Measurements from ENCODE around the gene HMOX1.

HMOX1 gene

DNA sequence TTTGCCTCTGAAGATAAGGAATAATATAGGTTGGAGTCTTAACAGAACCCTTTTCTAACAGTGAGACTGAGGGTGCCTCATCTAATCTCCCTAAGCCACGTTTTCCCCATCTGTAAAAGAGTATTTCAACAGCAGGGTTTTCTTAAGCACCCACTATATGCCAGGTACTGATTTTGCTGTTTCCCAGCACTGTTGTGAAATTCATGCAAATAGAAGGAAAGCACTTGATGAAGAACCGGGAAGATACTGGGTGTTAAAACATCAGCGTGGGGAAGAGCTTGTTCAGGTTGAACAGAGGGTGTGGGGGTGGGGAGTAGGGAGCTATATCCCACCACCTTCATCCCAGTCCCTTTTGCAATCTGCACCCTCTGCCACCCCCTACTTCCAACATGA lies 2.8 kb downstream of the HMOX1 start:
- no peak overlapping the region for H3K9ac ChIP-seq
- no peaks in the 10 kb centered on the region for H3K9me3 ChIP-seq (ENCODE audit: control insufficient read depth, low read length)
- TF ChIP-seq, protein P1, sequence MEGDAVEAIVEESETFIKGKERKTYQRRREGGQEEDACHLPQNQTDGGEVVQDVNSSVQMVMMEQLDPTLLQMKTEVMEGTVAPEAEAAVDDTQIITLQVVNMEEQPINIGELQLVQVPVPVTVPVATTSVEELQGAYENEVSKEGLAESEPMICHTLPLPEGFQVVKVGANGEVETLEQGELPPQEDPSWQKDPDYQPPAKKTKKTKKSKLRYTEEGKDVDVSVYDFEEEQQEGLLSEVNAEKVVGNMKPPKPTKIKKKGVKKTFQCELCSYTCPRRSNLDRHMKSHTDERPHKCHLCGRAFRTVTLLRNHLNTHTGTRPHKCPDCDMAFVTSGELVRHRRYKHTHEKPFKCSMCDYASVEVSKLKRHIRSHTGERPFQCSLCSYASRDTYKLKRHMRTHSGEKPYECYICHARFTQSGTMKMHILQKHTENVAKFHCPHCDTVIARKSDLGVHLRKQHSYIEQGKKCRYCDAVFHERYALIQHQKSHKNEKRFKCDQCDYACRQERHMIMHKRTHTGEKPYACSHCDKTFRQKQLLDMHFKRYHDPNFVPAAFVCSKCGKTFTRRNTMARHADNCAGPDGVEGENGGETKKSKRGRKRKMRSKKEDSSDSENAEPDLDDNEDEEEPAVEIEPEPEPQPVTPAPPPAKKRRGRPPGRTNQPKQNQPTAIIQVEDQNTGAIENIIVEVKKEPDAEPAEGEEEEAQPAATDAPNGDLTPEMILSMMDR (IDR thresholded peaks at IDR 0.05), result no peak
- H3K4me1 ChIP-seq, result peaks cover 3% of the 10 kb centered on the region
- H3K79me2 ChIP-seq, result no peaks in the 10 kb centered on the region
- no peaks in the 10 kb centered on the region for H3K27me3 ChIP-seq (ENCODE audit: control insufficient read depth, insufficient read depth, low read length)
- no peak overlapping the region for H3K27ac ChIP-seq
- H3K4me2 ChIP-seq (ENCODE audit: low read length), result no peak overlapping the region
- H2AFZ ChIP-seq, result no peak overlapping the region
- H3K4me3 ChIP-seq (ENCODE audit: low read depth, low read length), result no peak overlapping the region
- H3K36me3 ChIP-seq (ENCODE audit: control insufficient read depth, insufficient read depth, low read length), result no peaks in the 10 kb centered on the region

DNA sequence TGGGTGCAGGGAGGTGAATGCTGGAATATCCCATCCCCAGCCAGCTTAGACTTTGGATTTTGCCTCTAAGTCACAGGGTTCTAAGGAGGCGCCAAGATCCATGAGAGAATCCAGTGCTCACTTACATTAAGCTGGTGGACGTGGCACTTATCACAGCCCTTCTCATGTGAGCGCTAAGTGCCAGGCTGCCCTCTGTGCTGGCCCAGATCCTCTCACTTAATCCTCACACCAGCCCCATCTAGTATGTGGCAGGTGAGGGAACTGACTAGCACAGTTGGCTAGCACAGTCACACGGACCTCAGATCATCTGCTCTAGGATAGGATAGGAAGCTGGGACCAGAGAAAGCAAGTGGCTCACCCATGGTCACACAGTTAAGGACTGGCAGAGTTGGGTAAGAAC lies 3.6 kb downstream of the HMOX1 start:
- H3K4me1 ChIP-seq, result peaks cover 3% of the 10 kb centered on the region
- no peak overlapping the region for H3K27ac ChIP-seq
- no peak overlapping the region for H3K4me2 ChIP-seq (ENCODE audit: low read length)
- no peaks in the 10 kb centered on the region for H3K9me3 ChIP-seq (ENCODE audit: control insufficient read depth, low read length)
- no peak overlapping the region for H3K4me3 ChIP-seq (ENCODE audit: low read depth, low read length)
- no peaks in the 10 kb centered on the region for H3K36me3 ChIP-seq (ENCODE audit: control insufficient read depth, insufficient read depth, low read length)
- no peak overlapping the region for H3K9ac ChIP-seq
- no peaks in the 10 kb centered on the region for H3K27me3 ChIP-seq (ENCODE audit: control insufficient read depth, insufficient read depth, low read length)
- H3K79me2 ChIP-seq, result no peaks in the 10 kb centered on the region
- TF ChIP-seq, protein P1 (IDR thresholded peaks at IDR 0.05), result no peak
- no peak overlapping the region for H2AFZ ChIP-seq

DNA sequence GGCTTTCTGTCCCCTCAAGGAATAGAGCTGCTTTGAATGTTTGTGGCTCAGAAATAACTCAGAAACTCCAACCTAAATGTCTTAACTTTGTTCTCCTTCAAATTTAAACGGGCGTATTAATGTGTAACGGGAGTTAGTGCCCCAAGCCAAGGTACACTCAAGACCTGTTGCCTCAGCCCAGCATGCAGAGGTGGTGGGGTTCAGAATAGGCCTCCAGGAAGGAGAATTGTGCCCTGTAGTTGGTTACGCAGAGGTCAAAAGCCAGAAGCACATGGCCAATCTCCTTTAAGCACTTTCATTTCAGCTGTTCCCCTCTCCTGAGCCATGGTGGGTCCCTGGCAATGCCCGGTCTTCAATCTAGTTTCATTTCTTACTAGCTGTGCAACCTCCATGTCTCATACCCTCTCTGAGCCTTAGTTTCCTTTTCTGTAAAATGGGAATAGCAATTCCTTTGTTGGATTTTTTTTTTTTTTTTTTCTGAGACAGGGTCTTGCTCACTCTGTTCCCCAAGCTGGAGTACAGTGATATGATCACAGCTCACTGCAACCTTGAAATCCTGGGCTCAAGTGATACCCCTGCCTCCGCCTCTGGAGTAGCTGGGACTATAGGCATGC lies 4.2 kb downstream of the HMOX1 start:
- Histone ChIP-seq H3K4me1 (peaks cover 3% of the 10 kb centered on the region), H2AFZ (no peak overlapping the region), H3K4me3 (ENCODE audit: low read depth, low read length) (no peak overlapping the region), H3K9me3 (ENCODE audit: control insufficient read depth, low read length) (no peaks in the 10 kb centered on the region), H3K4me2 (ENCODE audit: low read length) (no peak overlapping the region), H3K27ac (no peak overlapping the region), H3K9ac (no peak overlapping the region), H3K27me3 (ENCODE audit: control insufficient read depth, insufficient read depth, low read length) (no peaks in the 10 kb centered on the region), H3K36me3 (ENCODE audit: control insufficient read depth, insufficient read depth, low read length) (no peaks in the 10 kb centered on the region), H3K79me2 (no peaks in the 10 kb centered on the region)
- TF ChIP-seq, protein P1 (IDR thresholded peaks at IDR 0.05), result no peak

DNA sequence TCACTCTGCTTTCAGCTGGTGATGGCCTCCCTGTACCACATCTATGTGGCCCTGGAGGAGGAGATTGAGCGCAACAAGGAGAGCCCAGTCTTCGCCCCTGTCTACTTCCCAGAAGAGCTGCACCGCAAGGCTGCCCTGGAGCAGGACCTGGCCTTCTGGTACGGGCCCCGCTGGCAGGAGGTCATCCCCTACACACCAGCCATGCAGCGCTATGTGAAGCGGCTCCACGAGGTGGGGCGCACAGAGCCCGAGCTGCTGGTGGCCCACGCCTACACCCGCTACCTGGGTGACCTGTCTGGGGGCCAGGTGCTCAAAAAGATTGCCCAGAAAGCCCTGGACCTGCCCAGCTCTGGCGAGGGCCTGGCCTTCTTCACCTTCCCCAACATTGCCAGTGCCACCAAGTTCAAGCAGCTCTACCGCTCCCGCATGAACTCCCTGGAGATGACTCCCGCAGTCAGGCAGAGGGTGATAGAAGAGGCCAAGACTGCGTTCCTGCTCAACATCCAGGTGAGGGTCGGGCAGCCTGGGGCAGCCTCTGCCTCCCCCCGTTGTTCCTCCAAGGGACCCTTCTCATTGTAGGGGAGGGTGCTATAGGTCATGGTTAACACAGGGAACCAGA lies 5.9 kb downstream of the HMOX1 start:
- no peak overlapping the region for H3K27ac ChIP-seq
- no peaks in the 10 kb centered on the region for H3K4me1 ChIP-seq
- H3K79me2 ChIP-seq, result no peaks in the 10 kb centered on the region
- no peak overlapping the region for H3K4me3 ChIP-seq (ENCODE audit: low read depth, low read length)
- TF ChIP-seq, protein P1 (IDR thresholded peaks at IDR 0.05), result no peak
- H3K27me3 ChIP-seq (ENCODE audit: control insufficient read depth, insufficient read depth, low read length), result no peaks in the 10 kb centered on the region
- H3K4me2 ChIP-seq (ENCODE audit: low read length), result no peak overlapping the region
- H2AFZ ChIP-seq, result no peak overlapping the region
- H3K36me3 ChIP-seq (ENCODE audit: control insufficient read depth, insufficient read depth, low read length), result no peaks in the 10 kb centered on the region
- H3K9me3 ChIP-seq (ENCODE audit: control insufficient read depth, low read length), result no peaks in the 10 kb centered on the region
- H3K9ac ChIP-seq, result no peak overlapping the region

DNA sequence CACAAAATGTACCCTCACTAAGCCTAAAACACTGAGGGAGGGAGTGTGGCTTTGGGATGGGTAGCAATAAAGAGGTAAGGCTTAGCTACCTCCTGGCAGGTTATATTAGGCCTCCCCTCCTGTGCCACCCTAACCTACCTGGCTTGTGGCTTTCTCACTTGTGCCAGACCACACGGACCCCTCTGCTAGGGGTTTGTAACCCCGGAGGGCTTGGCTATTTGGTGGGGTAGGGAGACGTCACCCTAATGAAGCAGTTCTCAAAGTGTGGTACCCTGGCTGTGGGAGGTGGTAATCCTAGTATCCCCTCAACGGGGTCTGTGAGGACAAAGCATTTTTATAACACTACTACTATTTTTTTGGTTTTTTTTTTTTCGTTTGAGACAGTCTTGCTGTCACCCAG lies 10.0 kb downstream of the HMOX1 start:
- H3K79me2 ChIP-seq, result no peaks in the 10 kb centered on the region
- no peak overlapping the region for H2AFZ ChIP-seq
- H3K4me2 ChIP-seq (ENCODE audit: low read length), result no peak overlapping the region
- no peaks in the 10 kb centered on the region for H3K4me1 ChIP-seq
- H3K27me3 ChIP-seq (ENCODE audit: control insufficient read depth, insufficient read depth, low read length), result no peaks in the 10 kb centered on the region
- no peak overlapping the region for H3K4me3 ChIP-seq (ENCODE audit: low read depth, low read length)
- H3K9me3 ChIP-seq (ENCODE audit: control insufficient read depth, low read length), result no peaks in the 10 kb centered on the region
- H3K36me3 ChIP-seq (ENCODE audit: control insufficient read depth, insufficient read depth, low read length), result no peaks in the 10 kb centered on the region
- H3K9ac ChIP-seq, result no peak overlapping the region
- H3K27ac ChIP-seq, result no peak overlapping the region
- TF ChIP-seq, protein P1 (IDR thresholded peaks at IDR 0.05), result no peak
